Hepatic stellate cell (primary cell): ENCODE results near the gene ZFP28.

Source experiments
- DNase-seq: peaks from one replicate; pipeline ENCODE4 v3.0.0; 2011; ENCODE audit warnings: low spot score

Gene ZFP28

GRCh38 chr19:56596676-56597075 lies 57.9 kb downstream of the ZFP28 start:
- no peak for DNase-seq

GRCh38 chr19:56597696-56598095 lies 58.9 kb downstream of the ZFP28 start:
- DNase-seq = no peak

GRCh38 chr19:56601375-56601774 lies 62.6 kb downstream of the ZFP28 start:
- no peak for DNase-seq

- DNase-seq = no peak
Measured at GRCh38 chr19:56603829-56604228, 65.1 kb downstream of the ZFP28 start.
